GM18951 (cell line): ENCODE results near the gene RPL15.

ENCODE experiments used
- POLR2A ChIP-seq: IDR thresholded peaks from 4 replicates; pipeline ENCODE4 v1.6.1; 2011; ENCODE audit warnings: mild to moderate bottlenecking; ENCODE audit not compliant: insufficient read length, insufficient read depth; ENCODE audit errors: extremely low read depth
- in situ Hi-C: fragments of 300-500 bp; cut with MboI; formaldehyde crosslinking; loops from one replicate; pipeline ENCODE4 v1.12.0; 2022; ENCODE audit warnings: low sequenced_read_pairs, mixed read lengths, inconsistent platforms; ENCODE audit not compliant: unreplicated experiment

Gene RPL15

GRCh38 chr3:23879485-23879884 is 37.4 kb upstream of the RPL15 start:
- in situ Hi-C loops = loop anchor here (25.0 kb wide), 1 partner anchor 358 kb away; no protein-coding TSS in a partner anchor
- TF ChIP-seq POLR2A = no peak

GRCh38 chr3:23880703-23881339 is 36.1 kb upstream of the RPL15 start:
- in situ Hi-C loops = loop anchor here (25.0 kb wide), 1 partner anchor 356 kb away; no protein-coding TSS in a partner anchor
- TF ChIP-seq POLR2A = no peak

- in situ Hi-C loops = loop anchor here (25.0 kb wide), 1 partner anchor 355 kb away; no protein-coding TSS in a partner anchor
These were observed 34.9 kb upstream of the RPL15 start for GRCh38 chr3:23881993-23882392.

- in situ Hi-C loops = loop anchor here (25.0 kb wide), 1 partner anchor 355 kb away; no protein-coding TSS in a partner anchor
- no peak for TF ChIP-seq POLR2A
These were observed 34.4 kb upstream of the RPL15 start for GRCh38 chr3:23882487-23882918.

GRCh38 chr3:23884481-23884880 is 32.5 kb upstream of the RPL15 start:
- TF ChIP-seq POLR2A = no peak
- in situ Hi-C loops = loop anchor here (25.0 kb wide), 1 partner anchor 353 kb away; no protein-coding TSS in a partner anchor

GRCh38 chr3:23885210-23885609 is 31.7 kb upstream of the RPL15 start:
- no peak for TF ChIP-seq POLR2A
- in situ Hi-C loops = loop anchor here (25.0 kb wide), 1 partner anchor 352 kb away; no protein-coding TSS in a partner anchor

- no peak for TF ChIP-seq POLR2A
- in situ Hi-C loops = loop anchor here (25.0 kb wide), 1 partner anchor 351 kb away; no protein-coding TSS in a partner anchor
These were observed 30.6 kb upstream of the RPL15 start for GRCh38 chr3:23886311-23886710.

- in situ Hi-C loops = loop anchor here (25.0 kb wide), 1 partner anchor 349 kb away; no protein-coding TSS in a partner anchor
- no peak for TF ChIP-seq POLR2A
These were observed 28.2 kb upstream of the RPL15 start for GRCh38 chr3:23888617-23889228.

GRCh38 chr3:23889386-23889785 is 27.5 kb upstream of the RPL15 start:
- TF ChIP-seq POLR2A = no peak
- in situ Hi-C loops = loop anchor here (25.0 kb wide), 1 partner anchor 348 kb away; no protein-coding TSS in a partner anchor

GRCh38 chr3:23889950-23890349 is 27.0 kb upstream of the RPL15 start:
- no peak for TF ChIP-seq POLR2A
- in situ Hi-C loops = loop anchor here (25.0 kb wide), 1 partner anchor 347 kb away; no protein-coding TSS in a partner anchor

- in situ Hi-C loops = loop anchor here (25.0 kb wide), 1 partner anchor 343 kb away; no protein-coding TSS in a partner anchor
- TF ChIP-seq POLR2A = no peak
These were observed 22.5 kb upstream of the RPL15 start for GRCh38 chr3:23894254-23895061.

- in situ Hi-C loops = loop anchor here (25.0 kb wide), 1 partner anchor 342 kb away; no protein-coding TSS in a partner anchor
- no peak for TF ChIP-seq POLR2A
These were observed 21.8 kb upstream of the RPL15 start for GRCh38 chr3:23895181-23895580.

GRCh38 chr3:23900744-23901143 is 16.2 kb upstream of the RPL15 start:
- no peak for TF ChIP-seq POLR2A
- in situ Hi-C loops = no loop called here
